T-cell (primary cell): ENCODE measurements around the gene RYR2. TPM values are rescaled to one million over a fixed set of nuclear protein-coding genes. Genes with fewer than 3 reads are reported as not detected.
A peak's percentile ranks its signal among the peaks of the same experiment; 100 is the strongest.

Experiments used
- ATAC-seq, 4 experiments: fragments of 200-7000 bp in 3 of 4; fragments of 150-1000 bp in 1 of 4; cut with Tn5 transposase; replicated peaks in 1 of 4; 1 replicate in 3 of 4; 2 replicates in 1 of 4; pipeline ENCODE4 v1.10.0; 2021; ENCODE audit warnings: moderate library complexity in 3 of 4, mild to moderate bottlenecking in 2 of 4, moderate number of reproducible peaks in 1 of 4
- CTCF ChIA-PET, 2 donors: fragments of 300-600 bp; sonication (Branson Sonifier 250); formaldehyde crosslinking; loops; one replicate each; lab custom pipeline; 2022; ENCODE audit warnings: antibody characterized with exemption in 2 of 2; lab: Charles Lee
- POLR2A ChIA-PET, 2 donors: fragments of 300-600 bp; sonication (Branson Sonifier 250); formaldehyde crosslinking; loops; one replicate each; lab custom pipeline; 2022; ENCODE audit warnings: antibody characterized with exemption in 2 of 2; lab: Charles Lee
- DNase-seq, 35 experiments: peaks; one replicate each; pipeline versions ENCODE4 v3.0.0 to v3.0.0-alpha.2; 2013 to 2023
- H3K27ac ChIP-seq: one replicate; pipeline ENCODE4 v1.5.1; 2013; ENCODE audit warnings: low read length
- H3K27me3 ChIP-seq, 2 experiments: replicated peaks in 1 of 2; 1 replicate in 1 of 2; 2 replicates in 1 of 2; pipeline versions ENCODE4 v1.6.1 to v1.7.0; 2013; ENCODE audit warnings: low read length in 1 of 2, mixed read lengths in 1 of 2; ENCODE audit not compliant: control insufficient read depth in 2 of 2, insufficient read depth in 2 of 2; ENCODE audit errors: extremely low read depth in 1 of 2
- H3K36me3 ChIP-seq, 2 donors: 1 replicate in 1 of 2; 2 replicates in 1 of 2; pipeline versions ENCODE4 v1.6.1 to v1.7.0; 2013; ENCODE audit warnings: low read length in 1 of 2; ENCODE audit not compliant: control insufficient read depth in 2 of 2, insufficient read depth in 1 of 2; ENCODE audit errors: extremely low read depth in 1 of 2
- H3K4me1 ChIP-seq, 2 experiments: 1 replicate in 1 of 2; 2 replicates in 1 of 2; pipeline versions ENCODE4 v1.6.1 to v1.7.0; 2013; ENCODE audit warnings: low read length in 2 of 2, mixed read lengths in 1 of 2; ENCODE audit not compliant: insufficient read depth in 2 of 2, control insufficient read depth in 1 of 2; ENCODE audit errors: extremely low read depth in 1 of 2
- H3K4me3 ChIP-seq, 2 donors: 1 replicate in 1 of 2; 2 replicates in 1 of 2; pipeline versions ENCODE4 v1.5.1 to v1.7.0; 2013; ENCODE audit warnings: mild to moderate bottlenecking in 2 of 2, low read length in 1 of 2, moderate library complexity in 1 of 2; ENCODE audit not compliant: control insufficient read depth in 1 of 2; ENCODE audit errors: extremely low read depth in 1 of 2
- H3K9me3 ChIP-seq: 2 replicates; pipeline ENCODE4 v1.7.0; 2013
- H3K27ac Mint-ChIP-seq, 2 donors: one replicate each; pipeline ENCODE4 v1.8.0; 2020 to 2021; ENCODE audit warnings: mild to moderate bottlenecking in 2 of 2, mixed read lengths in 2 of 2
- H3K27me3 Mint-ChIP-seq, 2 donors: one replicate each; pipeline ENCODE4 v1.8.0; 2021 to 2022; ENCODE audit warnings: mixed read lengths in 2 of 2
- H3K36me3 Mint-ChIP-seq: one replicate; pipeline ENCODE4 v1.8.0; 2021; ENCODE audit warnings: mixed read lengths
- H3K4me1 Mint-ChIP-seq, 3 donors: one replicate each; pipeline ENCODE4 v1.8.0; 2020 to 2022; ENCODE audit warnings: mixed read lengths in 3 of 3, mild to moderate bottlenecking in 1 of 3
- H3K4me3 Mint-ChIP-seq, 3 donors: one replicate each; pipeline ENCODE4 v1.8.0; 2020 to 2022; ENCODE audit warnings: mild to moderate bottlenecking in 3 of 3, mixed read lengths in 3 of 3, moderate library complexity in 3 of 3
- H3K9me3 Mint-ChIP-seq, 3 donors: one replicate each; pipeline ENCODE4 v1.8.0; 2020 to 2022; ENCODE audit warnings: mixed read lengths in 3 of 3
- WGBS: methylation state at CpG from one replicate; pipeline ENCODE4 v1.1.5; 2013; ENCODE audit warnings: missing lambda C conversion rate; ENCODE audit not compliant: insufficient coverage; 5-methylcytosine and 5-hydroxymethylcytosine counted together
- total RNA-seq, 35 experiments: library from RNA in 6 of 35; stranded (reverse) in 6 of 35; fragments of 120-200 nt in 1 of 35; gene quantifications; one replicate each; pipeline versions ENCODE4 v1.2.1 to v1.2.4 and lab custom pipeline; 2013 to 2026

The RYR2 gene
- total RNA-seq, 5 donors from 2014 or later (not counting 1 experiment from before 2014, with no cell fraction given): 0.07 to 0.33 (median 0.18) TPM; not detected in 1

DNA sequence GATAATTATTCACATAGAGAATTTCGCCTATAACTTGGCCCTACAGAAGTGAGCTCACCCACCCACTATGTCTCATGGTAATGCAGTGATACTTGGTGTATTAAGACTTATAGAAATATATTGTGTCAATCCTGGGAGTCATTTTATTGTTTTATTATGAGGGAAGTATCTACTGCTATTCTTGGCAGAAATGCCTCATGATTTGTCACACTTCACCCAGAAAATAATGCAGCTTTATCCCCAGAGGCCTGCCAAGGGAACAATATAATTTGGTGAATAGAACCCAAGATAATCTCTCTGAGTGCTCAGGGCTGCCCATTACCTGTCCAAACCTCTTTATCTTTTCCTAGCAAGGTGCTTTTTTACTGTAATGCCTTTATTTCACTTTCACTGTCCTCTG is 750.7 kb downstream of the RYR2 start:
- no peaks in the 10 kb centered on the region for H3K27me3 ChIP-seq
- POLR2A ChIA-PET: no interaction called here
- H3K4me3 ChIP-seq: no peak overlapping the region
- Mint-ChIP-seq H3K9me3 (no peaks in the 10 kb centered on the region), H3K27me3 (peaks cover 0 to 1% of the 10 kb centered on the region in 2 donors), H3K4me1 (no peaks in the 10 kb centered on the region), H3K36me3 (no peaks in the 10 kb centered on the region), H3K27ac (no peak overlapping the region), H3K4me3 (no peak overlapping the region)
- H3K4me1 ChIP-seq: no peaks in the 10 kb centered on the region
- H3K27ac ChIP-seq: no peak overlapping the region
- ATAC-seq: no peak
- no peaks in the 10 kb centered on the region for H3K36me3 ChIP-seq
- no peak for DNase-seq
- H3K9me3 ChIP-seq: no peaks in the 10 kb centered on the region
- no CpG with 5 or more reads among the region's 1 CpG for WGBS
- CTCF ChIA-PET: no interaction called here

DNA sequence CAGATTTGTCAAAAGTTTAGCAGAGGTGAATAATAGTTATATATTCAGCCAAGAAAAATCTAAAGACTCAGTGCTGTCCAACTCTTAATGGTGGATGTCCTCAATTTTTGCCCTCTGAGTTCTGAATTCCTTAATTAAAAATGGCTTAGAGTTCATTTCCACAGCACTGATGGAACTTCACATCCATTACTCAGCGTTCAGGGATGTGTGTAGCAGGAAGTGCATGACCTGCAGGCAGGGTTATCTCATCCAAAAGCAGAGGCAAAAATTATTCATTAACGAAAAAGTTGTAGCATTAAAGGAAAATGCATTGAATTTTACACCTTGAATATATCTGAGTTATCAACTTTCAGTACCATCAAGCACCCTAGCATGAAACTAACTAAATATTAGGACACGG is 752.1 kb downstream of the RYR2 start:
- no peak overlapping the region for H3K4me3 ChIP-seq
- H3K9me3 ChIP-seq: no peaks in the 10 kb centered on the region
- no peak overlapping the region for H3K27ac ChIP-seq
- H3K4me1 Mint-ChIP-seq: no peaks in the 10 kb centered on the region
- H3K4me3 Mint-ChIP-seq: no peak overlapping the region
- no peaks in the 10 kb centered on the region for H3K27me3 ChIP-seq
- no peaks in the 10 kb centered on the region for H3K4me1 ChIP-seq
- H3K36me3 ChIP-seq: no peaks in the 10 kb centered on the region
- no CpG with 5 or more reads among the region's 3 CpGs for WGBS
- ATAC-seq: no peak
- H3K27me3 Mint-ChIP-seq: peaks cover 0 to 1% of the 10 kb centered on the region in 2 donors
- no peak overlapping the region for H3K27ac Mint-ChIP-seq
- CTCF ChIA-PET: no interaction called here
- no peaks in the 10 kb centered on the region for H3K9me3 Mint-ChIP-seq
- POLR2A ChIA-PET: no interaction called here
- no peak for DNase-seq
- no peaks in the 10 kb centered on the region for H3K36me3 Mint-ChIP-seq

DNA sequence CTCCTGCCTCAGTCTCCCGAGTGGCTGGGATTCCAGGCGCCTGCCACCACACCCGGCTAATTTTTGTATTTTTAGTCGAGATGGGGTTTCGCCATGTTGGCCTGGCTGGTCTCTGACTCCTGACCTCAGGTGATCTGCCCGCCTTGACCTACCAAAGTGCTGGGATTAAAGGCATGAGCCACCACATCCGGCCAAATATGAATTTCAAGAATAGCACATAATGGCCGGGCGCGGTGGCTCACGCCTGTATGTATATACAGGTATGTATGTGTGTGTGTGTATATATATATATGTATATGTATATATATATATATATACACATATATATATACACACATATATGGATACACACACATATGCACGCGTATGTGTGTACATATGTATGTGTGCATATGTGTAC is 753.6 kb downstream of the RYR2 start:
- Mint-ChIP-seq H3K4me3 (no peak overlapping the region), H3K27ac (no peak overlapping the region), H3K27me3 (peaks cover 0 to 1% of the 10 kb centered on the region in 2 donors), H3K36me3 (no peaks in the 10 kb centered on the region), H3K9me3 (no peaks in the 10 kb centered on the region), H3K4me1 (no peaks in the 10 kb centered on the region)
- DNase-seq (no peak), ATAC-seq (no peak)
- no peaks in the 10 kb centered on the region for H3K27me3 ChIP-seq
- H3K4me1 ChIP-seq: no peaks in the 10 kb centered on the region
- H3K27ac ChIP-seq: no peak overlapping the region
- no peak overlapping the region for H3K4me3 ChIP-seq
- H3K36me3 ChIP-seq: no peaks in the 10 kb centered on the region
- ChIA-PET POLR2A (no interaction called here), CTCF (no interaction called here)
- 88% methylated on average over 6 of the region's 13 CpGs for WGBS
- no peaks in the 10 kb centered on the region for H3K9me3 ChIP-seq

DNA sequence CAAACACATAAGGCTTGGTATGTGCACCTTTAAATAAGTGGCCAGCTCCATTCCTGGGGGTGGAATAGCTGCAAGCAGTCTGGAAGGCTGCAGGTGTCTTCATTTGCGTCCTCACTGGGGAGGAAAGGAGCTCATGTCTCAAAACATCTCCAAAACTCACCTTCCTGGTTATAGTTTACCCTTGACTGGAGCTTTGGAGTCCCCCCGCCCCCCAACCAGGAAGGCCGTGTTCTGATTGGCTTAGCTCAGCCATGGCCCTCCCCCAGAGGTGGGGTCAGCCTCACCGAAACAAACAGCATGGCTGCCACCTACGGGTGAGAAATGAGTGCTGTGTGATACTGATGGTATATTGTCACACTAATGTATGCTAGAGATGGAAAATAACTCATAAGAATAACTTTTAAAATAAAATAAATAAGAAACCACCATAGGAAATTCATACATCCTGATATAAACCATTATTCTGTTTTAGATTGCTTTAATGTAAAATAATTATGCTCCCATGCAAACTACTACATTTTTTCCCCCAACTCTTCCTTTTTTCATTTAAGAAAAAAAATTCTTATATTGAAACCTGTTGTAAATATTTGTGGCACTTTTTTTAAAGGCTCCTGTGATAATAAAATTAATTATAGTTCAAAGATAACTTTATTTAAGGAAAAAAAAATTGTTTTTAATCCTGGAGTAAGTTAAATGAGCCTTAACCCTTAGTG is 757.9 kb downstream of the RYR2 start:
- ChIA-PET POLR2A (no interaction called here), CTCF (interaction anchor here (0.8 to 1.1 kb wide), 6 partner anchors 9 to 126 kb away, joined by 3 to 5 read pairs (median 3); no protein-coding TSS in a partner anchor)
- H3K4me3 ChIP-seq: no peak overlapping the region
- H3K27me3 ChIP-seq: no peaks in the 10 kb centered on the region
- H3K4me1 ChIP-seq: no peaks in the 10 kb centered on the region
- Mint-ChIP-seq H3K27ac (no peak overlapping the region), H3K4me3 (no peak overlapping the region), H3K27me3 (peaks cover 0 to 1% of the 10 kb centered on the region in 2 donors), H3K36me3 (no peaks in the 10 kb centered on the region), H3K4me1 (no peaks in the 10 kb centered on the region), H3K9me3 (no peaks in the 10 kb centered on the region)
- no peaks in the 10 kb centered on the region for H3K9me3 ChIP-seq
- H3K36me3 ChIP-seq: no peaks in the 10 kb centered on the region
- H3K27ac ChIP-seq: no peak overlapping the region
- ATAC-seq: peak in 2 of 4 experiments; percentile 46 to 54
- no CpG with 5 or more reads among the region's 5 CpGs for WGBS
- DNase-seq: peak in 19 of 35 experiments; percentile 2 to 53 (median 10)

DNA sequence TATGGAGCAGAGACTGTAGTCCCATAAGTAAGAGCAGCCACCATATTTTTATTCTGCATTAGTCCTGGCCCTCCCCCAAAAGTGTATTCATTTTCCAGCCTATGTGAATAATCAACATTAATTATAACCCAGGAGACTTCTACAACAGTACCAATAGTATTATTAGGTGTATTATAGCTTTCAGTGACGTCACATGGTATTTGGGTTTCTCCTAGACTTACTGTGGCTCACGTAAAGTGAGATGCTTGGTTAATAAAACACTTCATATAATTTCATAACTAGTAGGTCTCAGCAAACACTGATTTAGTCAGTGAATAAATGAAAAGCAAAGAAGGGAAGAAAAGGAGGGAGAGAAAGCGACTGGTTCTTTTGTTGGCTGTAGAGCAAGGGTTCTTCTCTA is 762.5 kb downstream of the RYR2 start:
- POLR2A ChIA-PET: no interaction called here
- no peaks in the 10 kb centered on the region for H3K36me3 Mint-ChIP-seq
- H3K9me3 ChIP-seq: no peaks in the 10 kb centered on the region
- no peaks in the 10 kb centered on the region for H3K9me3 Mint-ChIP-seq
- no peak for ATAC-seq
- H3K27me3 Mint-ChIP-seq: no peaks in the 10 kb centered on the region
- no peak for DNase-seq
- no peak overlapping the region for H3K4me3 Mint-ChIP-seq
- H3K4me3 ChIP-seq: no peak overlapping the region
- no peaks in the 10 kb centered on the region for H3K4me1 ChIP-seq
- H3K36me3 ChIP-seq: no peaks in the 10 kb centered on the region
- no peaks in the 10 kb centered on the region for H3K4me1 Mint-ChIP-seq
- no peaks in the 10 kb centered on the region for H3K27me3 ChIP-seq
- WGBS: no CpG with 5 or more reads among the region's 3 CpGs
- no peak overlapping the region for H3K27ac ChIP-seq
- no peak overlapping the region for H3K27ac Mint-ChIP-seq
- CTCF ChIA-PET: no interaction called here

- Mint-ChIP-seq H3K9me3 (no peaks in the 10 kb centered on the region), H3K27ac (no peak overlapping the region), H3K4me3 (no peak overlapping the region), H3K36me3 (no peaks in the 10 kb centered on the region), H3K27me3 (no peaks in the 10 kb centered on the region), H3K4me1 (peaks cover 0 to 4% (median 0%) of the 10 kb centered on the region in 3 donors)
- Histone ChIP-seq H3K4me3 (no peak overlapping the region), H3K9me3 (no peaks in the 10 kb centered on the region), H3K36me3 (no peaks in the 10 kb centered on the region), H3K4me1 (no peaks in the 10 kb centered on the region), H3K27me3 (no peaks in the 10 kb centered on the region), H3K27ac (no peak overlapping the region)
- ChIA-PET POLR2A (no interaction called here), CTCF (interaction anchor here (0.6 to 1.5 kb wide), 5 partner anchors 9 to 116 kb away, joined by 3 to 5 read pairs (median 3); no protein-coding TSS in a partner anchor)
- no CpG with 5 or more reads among the region's 2 CpGs for WGBS
- no peak for DNase-seq
- ATAC-seq: no peak
Observed at GRCh38 chr1:237809099-237809498, 767.1 kb downstream of the RYR2 start.
